ENCODE measurements around the gene SORBS1.

- TF ChIP-seq CTCF (IDR thresholded peaks at IDR 0.05) (no peak), POLR2A (IDR thresholded peaks at IDR 0.05) (no peak)
These were observed 88.7 kb downstream of the SORBS1 start for GRCh38 chr10:95472304-95473088.

All from body of pancreas (tissue), 4 donors.